HepG2 (cell line): ENCODE data around the gene ACSL6. TPM values are rescaled to one million over a fixed set of nuclear protein-coding genes. Genes with fewer than 3 reads are reported as not detected.

ENCODE experiments used
- ATAC-seq: fragments of 200-7000 bp; cut with Tn5 transposase; 3 replicates; pipeline ENCODE4 v1.9.1; 2020; ENCODE audit warnings: mild to moderate bottlenecking, moderate library complexity
- BruUV-seq: library from RNA; stranded (reverse); fragments of 400-500 nt; replicated peaks from 2 replicates; lab custom pipeline; 2021; lab: Mats Ljungman, UMichigan
- CTCF ChIA-PET: fragments of 300-600 bp; formaldehyde crosslinking; extraction: SDS; loops from one replicate; lab custom pipeline; 2021; ENCODE audit warnings: low total read pairs, inconsistent platforms, low intra/inter-chr PET ratio; lab: Yijun Ruan, JAX
- POLR2A ChIA-PET: fragments of 350-600 bp; sonication (Branson Sonifier 250); formaldehyde crosslinking; loops from one replicate; lab custom pipeline; 2020; ENCODE audit warnings: antibody characterized with exemption, inconsistent platforms; lab: Yijun Ruan, JAX
- DNase-seq: peaks from one replicate; pipeline ENCODE4 v3.0.0-alpha.2; 2015; ENCODE audit warnings: low spot score
- FAIRE-seq: peaks from 3 replicates; lab custom pipeline; 2011; peaks lifted over from hg19 to GRCh38; lab: Jason Lieb, UNC
- H2AFZ ChIP-seq: one replicate; pipeline ENCODE4 v1.6.1; 2011; ENCODE audit warnings: low read length, inconsistent platforms
- H3K27ac ChIP-seq: fragments of 300-600 bp; 3 replicates; pipeline ENCODE4 v1.8.0; 2011; ENCODE audit warnings: mixed run types, mild to moderate bottlenecking, mixed read lengths, low read length, inconsistent platforms; ENCODE audit not compliant: insufficient read depth; ENCODE audit errors: extremely low read length
- H3K27me3 ChIP-seq, 2 experiments: fragments of 200-600 bp in 1 of 2; 2 replicates in 1 of 2; 3 replicates in 1 of 2; pipeline versions ENCODE4 v1.6.0 to v1.8.0; 2011; ENCODE audit warnings: low read length in 2 of 2, mild to moderate bottlenecking in 2 of 2, moderate library complexity in 2 of 2, inconsistent platforms in 1 of 2; ENCODE audit not compliant: insufficient read depth in 2 of 2, control insufficient read depth in 1 of 2
- H3K36me3 ChIP-seq, 2 experiments: fragments of 200-600 bp in 1 of 2; replicated peaks in 1 of 2; 2 replicates in 1 of 2; 3 replicates in 1 of 2; pipeline versions ENCODE4 v1.5.1 to v1.8.0; 2011; ENCODE audit warnings: low read length in 2 of 2, inconsistent platforms in 1 of 2; ENCODE audit not compliant: insufficient read depth in 2 of 2, control insufficient read depth in 1 of 2
- H3K4me1 ChIP-seq: 2 replicates; pipeline ENCODE4 v1.5.1; 2012; ENCODE audit warnings: low read length, inconsistent platforms; ENCODE audit not compliant: insufficient read depth
- H3K4me2 ChIP-seq: 2 replicates; pipeline ENCODE4 v1.6.0; 2011; ENCODE audit warnings: low read depth, low read length, inconsistent platforms
- H3K4me3 ChIP-seq, 3 experiments: fragments of 200-600 bp in 1 of 3; sonication (generic), shearing (Covaris generic) in 1 of 3; replicated peaks in 1 of 3; 2 replicates each; pipeline ENCODE4 v1.5.1; 2011 to 2016; ENCODE audit warnings: low read length in 3 of 3, inconsistent platforms in 2 of 3, low read depth in 2 of 3, mild to moderate bottlenecking in 2 of 3, control low read depth in 1 of 3, mixed read lengths in 1 of 3; ENCODE audit not compliant: insufficient read depth in 1 of 3
- H3K79me2 ChIP-seq: one replicate; pipeline ENCODE4 v1.6.1; 2011; ENCODE audit warnings: low read length, inconsistent platforms; ENCODE audit not compliant: insufficient read depth
- H3K9ac ChIP-seq: 2 replicates; pipeline ENCODE4 v1.6.0; 2011; ENCODE audit warnings: mild to moderate bottlenecking, low read depth, low read length, inconsistent platforms; ENCODE audit not compliant: insufficient read depth
- H3K9me3 ChIP-seq: 2 replicates; pipeline ENCODE4 v1.5.1; 2012; ENCODE audit warnings: mild to moderate bottlenecking, low read length
- H4K20me1 ChIP-seq: 2 replicates; pipeline ENCODE4 v1.6.0; 2011; ENCODE audit warnings: inconsistent platforms, mild to moderate bottlenecking, low read length, moderate library complexity; ENCODE audit not compliant: insufficient read depth
- CAMTA2 ChIP-seq: sonication (generic); formaldehyde crosslinking; IDR thresholded peaks from 2 replicates; pipeline ENCODE4 v1.4.0; 2020; ENCODE audit warnings: mild to moderate bottlenecking, missing genetic modification reagents, borderline replicate concordance
- FOXP1 ChIP-seq, 2 experiments: fragments of 450-650 bp in 1 of 2; IDR thresholded peaks; 2 replicates each; pipeline ENCODE4 v1.6.1; 2017 to 2018; ENCODE audit warnings: antibody characterized with exemption in 1 of 2
- HIC2 ChIP-seq: sonication (generic); formaldehyde crosslinking; IDR thresholded peaks from 2 replicates; pipeline ENCODE4 v1.9.0; 2022; ENCODE audit warnings: low read depth, missing genetic modification reagents
- KIAA2018 ChIP-seq: sonication (generic); formaldehyde crosslinking; IDR thresholded peaks from 2 replicates; pipeline ENCODE4 v1.5.0; 2020; ENCODE audit warnings: mild to moderate bottlenecking, missing genetic modification reagents, borderline replicate concordance
- KLF11 ChIP-seq: IDR thresholded peaks from 2 replicates; pipeline ENCODE4 v1.6.1; 2016; ENCODE audit warnings: missing compliant biosample characterization
- MAFF ChIP-seq: IDR thresholded peaks from 2 replicates; pipeline ENCODE4 v1.6.1; 2011; ENCODE audit warnings: low read depth, low read length, improper control_type of control experiment
- POGZ ChIP-seq: sonication (generic); formaldehyde crosslinking; IDR thresholded peaks from 2 replicates; pipeline ENCODE4 v1.4.0; 2020; ENCODE audit warnings: mild to moderate bottlenecking, missing genetic modification reagents
- RNF2 ChIP-seq: fragments of 450-650 bp; conservative IDR thresholded peaks from 2 replicates; pipeline ENCODE4 v1.6.1; 2016; ENCODE audit warnings: low read depth
- SP2 ChIP-seq: sonication (generic); formaldehyde crosslinking; IDR thresholded peaks from 2 replicates; pipeline ENCODE4 v1.5.1; 2020; ENCODE audit warnings: mild to moderate bottlenecking, missing genetic modification reagents
- SRSF1 ChIP-seq: fragments of 200-400 bp; formaldehyde crosslinking; optimal IDR thresholded peaks from 2 replicates; pipeline ENCODE3; 2017; ENCODE audit warnings: mild to moderate bottlenecking, low read depth, low read length, moderate library complexity
- TARDBP ChIP-seq: sonication (generic); formaldehyde crosslinking; IDR thresholded peaks from 2 replicates; pipeline ENCODE4 v1.8.0; 2022; ENCODE audit warnings: mild to moderate bottlenecking, missing genetic modification reagents
- TBX3 ChIP-seq: fragments of 450-650 bp; IDR thresholded peaks from 2 replicates; pipeline ENCODE4 v1.6.1; 2017; ENCODE audit warnings: antibody characterized with exemption, mild to moderate bottlenecking, inconsistent platforms, borderline replicate concordance
- ZFX ChIP-seq: sonication (generic); formaldehyde crosslinking; IDR thresholded peaks from 2 replicates; pipeline ENCODE4 v1.4.0; 2020; ENCODE audit warnings: mild to moderate bottlenecking, low read depth, missing genetic modification reagents, moderate library complexity
- ZMYM3 ChIP-seq: sonication (generic); formaldehyde crosslinking; IDR thresholded peaks from 2 replicates; pipeline ENCODE4 v1.5.1; 2020; ENCODE audit warnings: mild to moderate bottlenecking, missing genetic modification reagents
- ZNF101 ChIP-seq: sonication (generic); formaldehyde crosslinking; IDR thresholded peaks from 2 replicates; pipeline ENCODE4 v1.4.0; 2020; ENCODE audit warnings: mild to moderate bottlenecking, low read depth, missing genetic modification reagents, borderline replicate concordance
- ZNF34 ChIP-seq: sonication (generic); formaldehyde crosslinking; IDR thresholded peaks from 2 replicates; pipeline ENCODE4 v1.4.0; 2020; ENCODE audit warnings: mild to moderate bottlenecking, missing genetic modification reagents, borderline replicate concordance
- in situ Hi-C: cut with HindIII; loops from 2 replicates; pipeline ENCODE4 v1.10.0; 2017; ENCODE audit warnings: low pct_unique_long_range_greater_than_20kb; ENCODE audit not compliant: extremely low pct_ligation_motif_present
- intact Hi-C: fragments of 100-400 bp; cut with micrococcal nuclease; formaldehyde crosslinking; loops from one replicate; pipeline ENCODE4 v1.10.0; 2022; ENCODE audit not compliant: unreplicated experiment
- polyA plus RNA-seq, 8 experiments: library from polyadenylated mRNA; depleted of rRNA in 3 of 8; stranded (reverse) in 7 of 8; unstranded in 1 of 8; fragments of >200 nt; fragmentation: Illumina TruSeq in 4 of 8; extraction: Trizol in 4 of 8; gene quantifications; 2 replicates each; pipeline versions ENCODE4 v1.2.1 to v1.2.3, GENCODE V29; 2011 to 2016; ENCODE audit warnings: low read depth in 4 of 8, missing spikeins in 1 of 8, mixed read lengths in 1 of 8; ENCODE audit not compliant: insufficient read depth in 1 of 8
- total RNA-seq, 5 experiments: library from RNA; depleted of rRNA; stranded (reverse); fragments of >200 nt; fragmentation: Illumina TruSeq; extraction: Trizol; gene quantifications; 2 replicates each; pipeline ENCODE4 v1.2.3, GENCODE V29; 2016; ENCODE audit warnings: low read depth in 1 of 5

Gene ACSL6
- total and polyA plus RNA-seq, 2 of the 13 experiments (the other 11 are each of a cell fraction or from before 2014, with no cell fraction given) = 3.7 to 3.8 TPM

DNA sequence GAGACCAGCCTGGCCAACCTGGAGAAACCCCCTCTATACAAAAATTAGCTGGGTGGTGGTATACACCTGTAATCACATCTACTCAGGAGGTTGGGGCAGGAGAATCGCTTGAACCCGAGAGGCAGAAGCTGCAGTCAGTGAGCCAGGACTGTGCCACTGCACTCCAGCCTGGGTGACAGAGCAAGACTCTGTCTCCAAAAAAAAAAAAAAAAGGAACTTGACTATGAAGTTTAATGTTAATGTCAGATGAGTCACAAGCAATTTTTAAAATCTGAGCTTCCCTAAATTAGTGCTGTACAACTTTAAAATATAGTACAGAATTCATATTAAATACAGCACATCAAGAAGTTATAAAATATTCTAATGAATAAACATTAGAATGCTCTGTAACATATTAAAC lies 67.5 kb downstream of the ACSL6 start (continued):
- no peak for TF ChIP-seq KIAA2018 (CRISPR knock-in tag)

DNA sequence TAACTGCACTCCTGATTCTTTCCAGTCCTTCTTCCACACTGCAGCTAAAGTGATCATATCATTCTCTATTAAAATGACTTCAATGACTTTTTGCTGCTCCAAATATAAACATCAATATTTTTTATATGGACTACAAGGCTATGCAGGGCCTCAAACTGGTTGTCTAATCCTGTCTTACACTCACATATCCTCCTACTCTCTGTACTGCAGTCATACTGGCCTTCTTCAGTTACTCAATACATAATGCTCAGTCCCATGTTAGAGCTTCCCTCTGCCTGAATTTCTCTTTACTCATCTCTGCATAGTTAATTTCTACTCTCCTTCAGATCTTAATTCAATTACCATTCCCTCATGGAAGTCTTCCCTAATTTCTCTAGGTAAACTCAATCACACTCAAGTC lies 69.4 kb downstream of the ACSL6 start:
- H3K4me3 ChIP-seq = no peak overlapping the region
- DNase-seq = no peak
- no peak for ATAC-seq
- no peaks in the 10 kb centered on the region; a peak in 2 of 5 replicates for H3K27me3 ChIP-seq
- CTCF ChIA-PET = no interaction called here
- H3K27ac ChIP-seq = no peak overlapping the region
- H3K79me2 ChIP-seq = no peaks in the 10 kb centered on the region
- H3K36me3 ChIP-seq = no peaks in the 10 kb centered on the region
- in situ Hi-C loops = no loop called here
- no TSS peak for BruUV-seq
- H2AFZ ChIP-seq = no peak overlapping the region
- no peaks in the 10 kb centered on the region for H3K4me1 ChIP-seq
- no peaks in the 10 kb centered on the region for H3K9me3 ChIP-seq
- POLR2A ChIA-PET = no interaction called here
- H3K9ac ChIP-seq = no peak overlapping the region
- FAIRE-seq = no peak
- no peak overlapping the region for H3K4me2 ChIP-seq
- no peaks in the 10 kb centered on the region for H4K20me1 ChIP-seq
- intact Hi-C loops = no loop called here
- TF ChIP-seq HIC2 (CRISPR knock-in tag) (no peak), RNF2 (no peak), POGZ (no peak), TBX3 (no peak), SRSF1 (no peak), TARDBP (CRISPR knock-in tag) (no peak), MAFF (no peak), ZNF34 (CRISPR knock-in tag) (no peak), FOXP1 (IDR thresholded peaks at IDR 0.05) (no peak), FOXP1 (CRISPR knock-in tag; IDR thresholded peaks at IDR 0.05) (no peak), ZNF101 (CRISPR knock-in tag) (no peak), KLF11 (CRISPR knock-in tag) (no peak), ZFX (CRISPR knock-in tag) (no peak), ZMYM3 (CRISPR knock-in tag) (no peak), CAMTA2 (CRISPR knock-in tag) (no peak), SP2 (no peak)
